CD4-positive, alpha-beta memory T cell (primary cell): ENCODE data around the gene ZNF768. TPM values are rescaled to one million over a fixed set of nuclear protein-coding genes. Genes with fewer than 3 reads are reported as not detected.

ENCODE experiments used
- CTCF ChIA-PET: fragments of 350-600 bp; sonication (Branson Sonifier 250); formaldehyde crosslinking; loops from one replicate; lab custom pipeline; 2021; ENCODE audit warnings: inconsistent platforms; ENCODE audit not compliant: partially characterized antibody; lab: Charles Lee
- POLR2A ChIA-PET: fragments of 350-600 bp; sonication (Branson Sonifier 250); formaldehyde crosslinking; loops from one replicate; lab custom pipeline; 2021; ENCODE audit not compliant: partially characterized antibody; lab: Charles Lee
- DNase-seq, 5 donors: peaks; one replicate each; pipeline versions ENCODE4 v3.0.0 to v3.0.0-alpha.2; 2020 to 2022; ENCODE audit warnings: mixed read lengths in 1 of 5
- H3K27ac ChIP-seq: one replicate; pipeline ENCODE4 v1.7.0; 2013; ENCODE audit warnings: low read depth, low read length
- H3K27me3 ChIP-seq: 2 replicates; pipeline ENCODE4 v1.7.0; 2013; ENCODE audit warnings: mild to moderate bottlenecking, low read length, moderate library complexity; ENCODE audit not compliant: insufficient read depth
- H3K36me3 ChIP-seq: 2 replicates; pipeline ENCODE4 v1.7.0; 2013; ENCODE audit warnings: mild to moderate bottlenecking, low read length, moderate library complexity; ENCODE audit not compliant: insufficient read depth
- H3K4me1 ChIP-seq: 2 replicates; pipeline ENCODE4 v1.7.0; 2013; ENCODE audit warnings: mild to moderate bottlenecking, low read length, moderate library complexity; ENCODE audit not compliant: insufficient read depth
- H3K4me3 ChIP-seq, 2 donors: one replicate each; pipeline ENCODE4 v1.7.0; 2013; ENCODE audit warnings: low read length in 2 of 2, mild to moderate bottlenecking in 1 of 2
- H3K9me3 ChIP-seq, 2 donors: one replicate each; pipeline ENCODE4 v1.7.0; 2013; ENCODE audit warnings: low read length in 2 of 2, control low read depth in 1 of 2; ENCODE audit not compliant: control insufficient read depth in 1 of 2
- H3K27ac Mint-ChIP-seq, 7 donors: one replicate each; pipeline ENCODE4 v1.8.0; 2020 to 2021; ENCODE audit warnings: mixed read lengths in 7 of 7, mild to moderate bottlenecking in 6 of 7, inconsistent platforms in 3 of 7, moderate library complexity in 3 of 7
- H3K27me3 Mint-ChIP-seq, 2 donors: one replicate each; pipeline ENCODE4 v1.8.0; 2020 to 2021; ENCODE audit warnings: mixed read lengths in 2 of 2
- H3K36me3 Mint-ChIP-seq, 2 donors: one replicate each; pipeline ENCODE4 v1.8.0; 2020 to 2021; ENCODE audit warnings: mixed read lengths in 2 of 2, inconsistent platforms in 1 of 2, mild to moderate bottlenecking in 1 of 2
- H3K4me1 Mint-ChIP-seq, 4 donors: one replicate each; pipeline ENCODE4 v1.8.0; 2020 to 2021; ENCODE audit warnings: mixed read lengths in 4 of 4, mild to moderate bottlenecking in 1 of 4
- H3K4me3 Mint-ChIP-seq, 8 donors: one replicate each; pipeline ENCODE4 v1.8.0; 2020 to 2021; ENCODE audit warnings: mixed read lengths in 8 of 8, mild to moderate bottlenecking in 7 of 8, moderate library complexity in 6 of 8, inconsistent platforms in 3 of 8
- H3K9me3 Mint-ChIP-seq, 8 donors: one replicate each; pipeline ENCODE4 v1.8.0; 2020 to 2021; ENCODE audit warnings: mixed read lengths in 8 of 8, mild to moderate bottlenecking in 5 of 8, inconsistent platforms in 3 of 8, moderate library complexity in 1 of 8
- intact Hi-C: fragments of 100-400 bp; cut with micrococcal nuclease; formaldehyde crosslinking; loops from one replicate; pipeline ENCODE4 v1.15.1; 2023
- polyA plus RNA-seq, 2 donors: library from polyadenylated mRNA; unstranded; fragments of 300-500 nt; fragmentation: Illumina TruSeq; gene quantifications; one replicate each; pipeline ENCODE4 v1.2.3, GENCODE V29; 2021
- total RNA-seq, 2 experiments: library from RNA; stranded (reverse); gene quantifications; one replicate each; pipeline ENCODE4 v1.2.3, GENCODE V29; 2021

ZNF768 gene
- total and polyA plus RNA-seq, 4 experiments from 2014 or later: 0.69 to 6.1 (median 3.8) TPM

DNA sequence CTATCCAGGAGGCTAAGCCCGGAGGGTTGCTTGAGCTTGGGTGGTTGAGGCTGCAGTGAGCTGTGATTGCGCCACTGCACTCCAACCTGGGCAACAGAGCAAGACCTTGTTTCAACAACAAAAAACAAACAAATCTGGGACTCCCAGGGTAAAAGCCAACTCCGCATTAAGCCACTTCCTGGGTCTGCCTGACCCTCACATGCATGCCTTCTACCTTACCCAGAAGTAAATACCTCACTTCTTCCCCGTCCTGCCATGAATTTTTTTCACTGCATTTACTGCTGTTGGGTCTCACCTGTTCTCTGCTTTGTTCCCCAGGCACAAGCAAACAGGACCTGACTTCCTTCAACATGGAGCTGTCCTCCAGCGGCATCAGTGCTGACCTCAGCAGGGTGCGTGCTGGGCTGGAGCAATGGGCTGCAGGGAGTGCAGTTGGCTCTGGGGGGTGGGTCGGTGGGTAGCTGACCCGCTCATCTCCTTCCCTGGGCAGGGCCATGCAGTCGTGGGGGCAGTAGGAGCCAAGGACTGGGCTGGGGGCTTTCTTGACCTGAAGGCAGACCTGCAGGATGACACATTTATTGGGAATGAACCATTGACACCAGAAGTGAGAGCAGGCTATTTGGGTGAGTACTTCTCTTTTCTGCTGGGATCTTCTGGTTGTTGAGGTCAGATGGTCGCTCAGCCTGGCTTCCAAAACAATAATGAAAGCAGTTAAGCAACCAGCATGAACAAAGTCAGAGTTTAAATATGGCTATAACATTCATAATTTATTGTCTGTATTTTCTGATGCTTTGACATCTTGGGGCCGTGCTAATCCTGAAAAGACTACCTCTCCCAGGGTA lies 37.4 kb downstream of the ZNF768 start:
- H3K27ac Mint-ChIP-seq: peak overlapping the region; percentile 12 to 74 (median 46)
- H3K4me3 Mint-ChIP-seq: no peak overlapping the region
- H3K36me3 Mint-ChIP-seq: peaks cover 42 to 67% of the 10 kb centered on the region in 2 donors
- ChIA-PET CTCF (interaction anchor here (0.9 to 4.2 kb wide), 4 partner anchors 14 to 140 kb away, joined by 3 to 22 read pairs (median 5); no protein-coding TSS in a partner anchor), POLR2A (interaction anchor here (0.6 to 41.1 kb wide), 6 partner anchors 5 to 117 kb away, joined by 3 to 1162 read pairs (median 192); partner anchors contain the start of genes ITGAL and SEPHS2)
- Histone ChIP-seq H3K4me1 (peaks cover 26% of the 10 kb centered on the region), H3K36me3 (peaks cover 67% of the 10 kb centered on the region), H3K27me3 (no peaks in the 10 kb centered on the region), H3K27ac (no peak overlapping the region), H3K4me3 (no peak overlapping the region), H3K9me3 (no peaks in the 10 kb centered on the region)
- intact Hi-C loops: no loop called here
- peaks cover 19 to 44% (median 29%) of the 10 kb centered on the region in 4 donors for H3K4me1 Mint-ChIP-seq
- H3K9me3 Mint-ChIP-seq: no peaks in the 10 kb centered on the region
- DNase-seq: no peak
- no peaks in the 10 kb centered on the region for H3K27me3 Mint-ChIP-seq

GRCh38 chr16:30485818-30486436 lies 40.4 kb downstream of the ZNF768 start:
- H3K36me3 ChIP-seq: peaks cover 77% of the 10 kb centered on the region
- H3K27me3 Mint-ChIP-seq: no peaks in the 10 kb centered on the region
- peaks cover 22 to 57% (median 35%) of the 10 kb centered on the region in 4 donors for H3K4me1 Mint-ChIP-seq
- no peak for DNase-seq
- intact Hi-C loops: no loop called here
- H3K9me3 ChIP-seq: no peaks in the 10 kb centered on the region
- H3K27me3 ChIP-seq: no peaks in the 10 kb centered on the region
- H3K4me1 ChIP-seq: peaks cover 39% of the 10 kb centered on the region
- POLR2A ChIA-PET: interaction anchor here (0.7 to 41.1 kb wide), 6 partner anchors 5 to 38 kb away, joined by 4 to 1162 read pairs (median 192); partner anchors contain the start of genes ITGAL and SEPHS2
- no peak overlapping the region for H3K27ac ChIP-seq
- peak overlapping the region in 5 of 7 donors; percentile 55 to 86 (median 75) for H3K27ac Mint-ChIP-seq
- no peak overlapping the region for H3K4me3 Mint-ChIP-seq
- H3K9me3 Mint-ChIP-seq: no peaks in the 10 kb centered on the region
- no peak overlapping the region for H3K4me3 ChIP-seq
- CTCF ChIA-PET: interaction anchor here (1.4 kb wide), 1 partner anchor 36 kb away, joined by 8 read pairs; no protein-coding TSS in a partner anchor
- peaks cover 49 to 72% of the 10 kb centered on the region in 2 donors for H3K36me3 Mint-ChIP-seq

GRCh38 chr16:30484887-30485286 lies 41.5 kb downstream of the ZNF768 start:
- Mint-ChIP-seq H3K4me1 (peaks cover 28 to 61% (median 37%) of the 10 kb centered on the region in 4 donors), H3K27ac (peak overlapping the region in 4 of 7 donors; percentile 27 to 75 (median 50)), H3K36me3 (peaks cover 51 to 72% of the 10 kb centered on the region in 2 donors), H3K9me3 (no peaks in the 10 kb centered on the region), H3K27me3 (no peaks in the 10 kb centered on the region), H3K4me3 (no peak overlapping the region)
- DNase-seq: no peak
- ChIA-PET POLR2A (interaction anchor here (6.0 to 41.1 kb wide), 3 partner anchors 10 to 37 kb away, joined by 79 to 1162 read pairs (median 379); partner anchors contain the start of genes ITGAL and SEPHS2), CTCF (no interaction called here)
- Histone ChIP-seq H3K4me3 (no peak overlapping the region), H3K27me3 (no peaks in the 10 kb centered on the region), H3K4me1 (peaks cover 45% of the 10 kb centered on the region), H3K27ac (no peak overlapping the region), H3K36me3 (peaks cover 79% of the 10 kb centered on the region), H3K9me3 (no peaks in the 10 kb centered on the region)
- intact Hi-C loops: no loop called here

GRCh38 chr16:30482366-30482765 lies 44.0 kb downstream of the ZNF768 start:
- H3K9me3 Mint-ChIP-seq: no peaks in the 10 kb centered on the region
- Histone ChIP-seq H3K36me3 (peaks cover 72% of the 10 kb centered on the region), H3K9me3 (no peaks in the 10 kb centered on the region), H3K27me3 (no peaks in the 10 kb centered on the region), H3K4me3 (no peak overlapping the region), H3K4me1 (peaks cover 56% of the 10 kb centered on the region), H3K27ac (no peak overlapping the region)
- CTCF ChIA-PET: interaction anchor here (1.0 to 5.5 kb wide), 4 partner anchors 26 to 53 kb away, joined by 3 to 45 read pairs (median 4); partner anchors contain the start of gene DCTPP1
- peak overlapping the region in 6 of 8 donors; percentile 15 to 43 (median 26) for H3K4me3 Mint-ChIP-seq
- intact Hi-C loops: no loop called here
- peak overlapping the region; percentile 35 to 93 (median 84) for H3K27ac Mint-ChIP-seq
- H3K36me3 Mint-ChIP-seq: peaks cover 43 to 68% of the 10 kb centered on the region in 2 donors
- no peaks in the 10 kb centered on the region for H3K27me3 Mint-ChIP-seq
- peak in 1 of 5 donors; percentile 15 for DNase-seq
- peaks cover 33 to 66% (median 38%) of the 10 kb centered on the region in 4 donors for H3K4me1 Mint-ChIP-seq
- POLR2A ChIA-PET: interaction anchor here (1.2 to 41.1 kb wide), 5 partner anchors 11 to 116 kb away, joined by 4 to 1162 read pairs (median 79); partner anchors contain the start of genes DCTPP1, ITGAL and SEPHS2

GRCh38 chr16:30481381-30481780 lies 45.0 kb downstream of the ZNF768 start:
- Histone ChIP-seq H3K9me3 (no peaks in the 10 kb centered on the region), H3K4me3 (no peak overlapping the region), H3K27me3 (no peaks in the 10 kb centered on the region), H3K36me3 (peaks cover 75% of the 10 kb centered on the region), H3K4me1 (peaks cover 66% of the 10 kb centered on the region), H3K27ac (no peak overlapping the region)
- Mint-ChIP-seq H3K4me1 (peaks cover 36 to 72% (median 43%) of the 10 kb centered on the region in 4 donors), H3K9me3 (no peaks in the 10 kb centered on the region), H3K27ac (peak overlapping the region in 4 of 7 donors; percentile 31 to 80 (median 42)), H3K36me3 (peaks cover 48 to 73% of the 10 kb centered on the region in 2 donors), H3K27me3 (no peaks in the 10 kb centered on the region), H3K4me3 (peak overlapping the region in 1 of 8 donors; percentile 34)
- DNase-seq: no peak
- CTCF ChIA-PET: interaction anchor here (0.7 to 5.5 kb wide), 4 partner anchors 10 to 82 kb away, joined by 3 to 45 read pairs (median 8); partner anchors contain the start of gene DCTPP1
- POLR2A ChIA-PET: interaction anchor here (0.8 to 41.1 kb wide), 6 partner anchors 10 to 129 kb away, joined by 3 to 1162 read pairs (median 42); partner anchors contain the start of genes ITGAL, SEPHS2 and ZNF689
- intact Hi-C loops: no loop called here

GRCh38 chr16:30478766-30479478 lies 47.4 kb downstream of the ZNF768 start:
- no peaks in the 10 kb centered on the region for H3K27me3 ChIP-seq
- H3K9me3 ChIP-seq: no peaks in the 10 kb centered on the region
- peaks cover 40 to 82% (median 54%) of the 10 kb centered on the region in 4 donors for H3K4me1 Mint-ChIP-seq
- ChIA-PET POLR2A (interaction anchor here (0.8 to 41.1 kb wide), 10 partner anchors 8 to 93 kb away, joined by 3 to 1162 read pairs (median 8); partner anchors contain the start of genes DCTPP1, ITGAL, SEPHS2 and ZNF688), CTCF (interaction anchor here (1.5 to 5.5 kb wide), 3 partner anchors 9 to 29 kb away, joined by 5 to 45 read pairs (median 7); no protein-coding TSS in a partner anchor)
- peak overlapping the region in 2 of 8 donors; percentile 40 to 48 for H3K4me3 Mint-ChIP-seq
- intact Hi-C loops: loop anchor here (10.0 kb wide), 1 partner anchor 46 kb away; the partner anchor contains the start of gene ZNF768
- H3K4me1 ChIP-seq: peaks cover 87% of the 10 kb centered on the region
- H3K27me3 Mint-ChIP-seq: no peaks in the 10 kb centered on the region
- peaks cover 57% of the 10 kb centered on the region for H3K36me3 ChIP-seq
- peaks cover 57 to 73% of the 10 kb centered on the region in 2 donors for H3K36me3 Mint-ChIP-seq
- H3K27ac Mint-ChIP-seq: peak overlapping the region; percentile 25 to 95 (median 80)
- H3K4me3 ChIP-seq: no peak overlapping the region
- H3K27ac ChIP-seq: no peak overlapping the region
- no peaks in the 10 kb centered on the region for H3K9me3 Mint-ChIP-seq
- DNase-seq: no peak
